ENCODE data around the gene SFMBT1. TPM values are rescaled to one million over a fixed set of nuclear protein-coding genes. Genes with fewer than 3 reads are reported as not detected.

Gene SFMBT1
- total and polyA plus RNA-seq, 2 experiments from 2014 or later, result 8.5 to 18.1 TPM

GRCh38 chr3:53068176-53068575 lies 22.3 kb upstream of the SFMBT1 start:
- no peaks in the 10 kb centered on the region for H4K20me1 ChIP-seq (ENCODE audit: insufficient read depth, poor library complexity, severe bottlenecking)
- 97% methylated on average over 3 of the region's 3 CpGs for WGBS (ENCODE audit: low lambda C conversion rate, missing lambda C conversion rate)

GRCh38 chr3:53067567-53067966 lies 21.7 kb upstream of the SFMBT1 start:
- DNase-seq (ENCODE audit: low spot score), result no peak
- no peaks in the 10 kb centered on the region for H3K36me3 ChIP-seq (replicated peaks; ENCODE audit: insufficient read depth, low read depth)
- peaks cover 4% of the 10 kb centered on the region for H3K4me1 ChIP-seq (ENCODE audit: insufficient read depth)
- no peaks in the 10 kb centered on the region for H4K20me1 ChIP-seq (ENCODE audit: insufficient read depth, poor library complexity, severe bottlenecking)
- H3K27ac ChIP-seq, result no peak overlapping the region
- 55% methylated on average over 3 of the region's 3 CpGs for WGBS (ENCODE audit: low lambda C conversion rate, missing lambda C conversion rate)
- no peak overlapping the region for H3K4me3 ChIP-seq
- no peaks in the 10 kb centered on the region for H3K9me3 ChIP-seq (ENCODE audit: low read depth)
- no peaks in the 10 kb centered on the region for H3K79me2 ChIP-seq
- H3K9me2 ChIP-seq (replicated peaks; ENCODE audit: insufficient read depth), result no peaks in the 10 kb centered on the region
- no peak overlapping the region for H3K4me2 ChIP-seq
- no peak overlapping the region for H2AFZ ChIP-seq
- H3K27me3 ChIP-seq, result peaks cover 10% of the 10 kb centered on the region
- TF ChIP-seq EZH2 (IDR thresholded peaks at IDR 0.05; ENCODE audit: borderline replicate concordance) (no peak), EZH2phosphoT487 (IDR thresholded peaks at IDR 0.05; ENCODE audit: low read depth, severe bottlenecking, unreplicated experiment) (no peak)

More at GRCh38 chr3:53068176-53068575, 22.3 kb upstream of the SFMBT1 start:
- no peak for DNase-seq (ENCODE audit: low spot score)
- Histone ChIP-seq H3K4me1 (ENCODE audit: insufficient read depth) (peaks cover 4% of the 10 kb centered on the region), H3K79me2 (no peaks in the 10 kb centered on the region), H3K27ac (no peak overlapping the region), H3K4me3 (no peak overlapping the region), H3K36me3 (replicated peaks; ENCODE audit: insufficient read depth, low read depth) (no peaks in the 10 kb centered on the region), H3K9me3 (ENCODE audit: low read depth) (no peaks in the 10 kb centered on the region), H3K27me3 (peaks cover 10% of the 10 kb centered on the region), H3K4me2 (no peak overlapping the region), H2AFZ (no peak overlapping the region), H3K9me2 (replicated peaks; ENCODE audit: insufficient read depth) (no peaks in the 10 kb centered on the region)
- TF ChIP-seq EZH2 (IDR thresholded peaks at IDR 0.05; ENCODE audit: borderline replicate concordance), result no peak
- TF ChIP-seq CTCF (IDR thresholded peaks at IDR 0.05; ENCODE audit: poor library complexity), result no peak
- TF ChIP-seq EZH2phosphoT487 (IDR thresholded peaks at IDR 0.05; ENCODE audit: low read depth, severe bottlenecking, unreplicated experiment), result no peak

DNA sequence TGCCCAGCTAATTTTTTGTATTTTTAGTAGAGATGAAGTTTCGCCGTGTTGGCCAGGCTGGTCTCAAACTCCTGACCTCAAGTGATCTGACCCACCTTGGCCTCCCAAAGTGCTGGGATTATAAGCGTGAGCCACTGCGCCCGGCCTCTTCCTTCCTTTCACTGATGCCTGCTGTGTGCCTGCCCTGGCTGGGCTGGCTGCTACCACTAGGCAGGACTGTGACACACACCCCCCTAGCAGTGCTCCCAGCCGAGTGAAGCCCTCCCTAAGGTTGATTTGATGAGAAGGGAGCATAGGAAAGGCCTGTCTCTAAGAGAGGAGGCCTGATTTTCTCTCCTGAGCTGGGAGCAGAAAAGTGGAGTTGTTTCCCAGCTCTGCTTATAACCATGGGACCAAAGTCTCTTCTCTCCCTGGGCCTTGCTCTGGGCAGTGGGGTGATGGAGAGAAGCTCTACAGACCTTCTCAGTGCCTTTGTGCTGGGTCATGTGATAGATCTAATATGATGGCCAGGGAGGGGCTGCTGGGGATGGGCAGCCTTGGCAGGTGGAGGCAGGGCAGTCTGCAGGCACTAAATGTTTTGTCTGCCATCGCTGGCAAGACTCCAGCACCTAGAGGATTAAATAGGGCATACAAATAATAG lies 20.1 kb upstream of the SFMBT1 start:
- H3K36me3 ChIP-seq (replicated peaks; ENCODE audit: insufficient read depth, low read depth), result no peaks in the 10 kb centered on the region
- H3K27me3 ChIP-seq, result peaks cover 10% of the 10 kb centered on the region
- no peaks in the 10 kb centered on the region for H4K20me1 ChIP-seq (ENCODE audit: insufficient read depth, poor library complexity, severe bottlenecking)
- no peak overlapping the region for H2AFZ ChIP-seq
- no peaks in the 10 kb centered on the region for H3K9me3 ChIP-seq (ENCODE audit: low read depth)
- DNase-seq (ENCODE audit: low spot score), result no peak
- H3K4me3 ChIP-seq, result no peak overlapping the region
- H3K4me2 ChIP-seq, result no peak overlapping the region
- no peaks in the 10 kb centered on the region for H3K4me1 ChIP-seq (ENCODE audit: insufficient read depth)
- no peak overlapping the region for H3K27ac ChIP-seq
- no peaks in the 10 kb centered on the region for H3K79me2 ChIP-seq
- H3K9me2 ChIP-seq (replicated peaks; ENCODE audit: insufficient read depth), result no peaks in the 10 kb centered on the region
- TF ChIP-seq EZH2phosphoT487 (IDR thresholded peaks at IDR 0.05; ENCODE audit: low read depth, severe bottlenecking, unreplicated experiment), result no peak
- no peak for TF ChIP-seq EZH2 (IDR thresholded peaks at IDR 0.05; ENCODE audit: borderline replicate concordance)
- TF ChIP-seq CTCF (IDR thresholded peaks at IDR 0.05; ENCODE audit: poor library complexity), result no peak
- WGBS (ENCODE audit: low lambda C conversion rate, missing lambda C conversion rate), result 93% methylated on average over 7 of the region's 7 CpGs

GRCh38 chr3:53062905-53063304 lies 17.0 kb upstream of the SFMBT1 start:
- no peaks in the 10 kb centered on the region for H3K79me2 ChIP-seq
- H4K20me1 ChIP-seq (ENCODE audit: insufficient read depth, poor library complexity, severe bottlenecking), result no peaks in the 10 kb centered on the region
- no peaks in the 10 kb centered on the region for H3K9me3 ChIP-seq (ENCODE audit: low read depth)
- no peak overlapping the region for H2AFZ ChIP-seq
- no peaks in the 10 kb centered on the region for H3K36me3 ChIP-seq (replicated peaks; ENCODE audit: insufficient read depth, low read depth)
- H3K4me1 ChIP-seq (ENCODE audit: insufficient read depth), result no peaks in the 10 kb centered on the region
- WGBS (ENCODE audit: low lambda C conversion rate, missing lambda C conversion rate), result 91% methylated on average over 2 of the region's 2 CpGs
- TF ChIP-seq EZH2phosphoT487 (IDR thresholded peaks at IDR 0.05; ENCODE audit: low read depth, severe bottlenecking, unreplicated experiment), result no peak
- TF ChIP-seq EZH2 (IDR thresholded peaks at IDR 0.05; ENCODE audit: borderline replicate concordance), result no peak
- TF ChIP-seq CTCF (IDR thresholded peaks at IDR 0.05; ENCODE audit: poor library complexity), result no peak
- H3K9me2 ChIP-seq (replicated peaks; ENCODE audit: insufficient read depth), result no peaks in the 10 kb centered on the region
- no peak overlapping the region for H3K4me3 ChIP-seq
- peaks cover 10% of the 10 kb centered on the region for H3K27me3 ChIP-seq
- DNase-seq (ENCODE audit: low spot score), result no peak
- H3K4me2 ChIP-seq, result no peak overlapping the region
- no peak overlapping the region for H3K27ac ChIP-seq

Measured in hepatocyte (in vitro differentiated cells).